Measurements from ENCODE around the gene PLEKHH3. TPM values are rescaled to one million over a fixed set of nuclear protein-coding genes. Genes with fewer than 3 reads are reported as not detected.
"Not testable (repeated sequence)": the region's sequence is repeated elsewhere in the genome, so short reads cannot be mapped to it uniquely, and the experiment has no call there.

The PLEKHH3 gene
- total RNA-seq, 2 donors from 2014 or later, result 0.73 TPM; not detected in 1

- ATAC-seq, result no peak
- peaks cover 23 to 29% of the 10 kb centered on the region in 2 donors for H3K4me1 Mint-ChIP-seq (ENCODE audit: low read depth in 2 of 2)
These were observed 3.4 kb downstream of the PLEKHH3 start for GRCh38 chr17:42673266-42673884.

DNA sequence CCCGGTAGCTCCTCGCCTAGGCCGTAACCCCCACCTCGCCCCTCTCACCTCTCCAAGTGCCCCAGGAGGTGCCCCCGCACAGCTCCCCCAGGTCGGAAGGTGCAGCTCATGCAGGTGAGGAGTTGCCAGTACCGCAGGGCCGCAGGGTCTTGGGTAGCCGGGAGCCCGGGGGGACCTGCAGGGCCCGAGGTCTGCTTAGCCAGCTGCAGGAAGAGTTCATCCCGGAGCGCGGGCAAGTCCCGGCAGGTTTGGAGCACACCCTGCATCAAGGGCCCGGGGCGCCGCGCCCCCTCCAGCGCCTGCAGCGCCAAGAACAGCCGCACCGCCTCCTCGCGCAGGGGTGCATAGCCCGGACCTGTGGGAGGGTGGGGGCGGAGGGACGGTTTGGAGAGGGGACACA is 4.8 kb downstream of the PLEKHH3 start:
- H3K9me3 Mint-ChIP-seq, result no peaks in the 10 kb centered on the region
- no peak overlapping the region for H3K4me3 Mint-ChIP-seq
- H3K4me1 Mint-ChIP-seq (ENCODE audit: low read depth in 2 of 2), result peaks cover 18 to 19% of the 10 kb centered on the region in 2 donors

More at GRCh38 chr17:42673266-42673884, 3.4 kb downstream of the PLEKHH3 start:
- Mint-ChIP-seq H3K9me3 (no peaks in the 10 kb centered on the region), H3K4me3 (no peak overlapping the region), H3K27me3 (peaks cover 23 to 26% of the 10 kb centered on the region in 2 donors), H3K27ac (no peak overlapping the region), H3K36me3 (no peaks in the 10 kb centered on the region)
- no peak for DNase-seq (ENCODE audit: low spot score)

DNA sequence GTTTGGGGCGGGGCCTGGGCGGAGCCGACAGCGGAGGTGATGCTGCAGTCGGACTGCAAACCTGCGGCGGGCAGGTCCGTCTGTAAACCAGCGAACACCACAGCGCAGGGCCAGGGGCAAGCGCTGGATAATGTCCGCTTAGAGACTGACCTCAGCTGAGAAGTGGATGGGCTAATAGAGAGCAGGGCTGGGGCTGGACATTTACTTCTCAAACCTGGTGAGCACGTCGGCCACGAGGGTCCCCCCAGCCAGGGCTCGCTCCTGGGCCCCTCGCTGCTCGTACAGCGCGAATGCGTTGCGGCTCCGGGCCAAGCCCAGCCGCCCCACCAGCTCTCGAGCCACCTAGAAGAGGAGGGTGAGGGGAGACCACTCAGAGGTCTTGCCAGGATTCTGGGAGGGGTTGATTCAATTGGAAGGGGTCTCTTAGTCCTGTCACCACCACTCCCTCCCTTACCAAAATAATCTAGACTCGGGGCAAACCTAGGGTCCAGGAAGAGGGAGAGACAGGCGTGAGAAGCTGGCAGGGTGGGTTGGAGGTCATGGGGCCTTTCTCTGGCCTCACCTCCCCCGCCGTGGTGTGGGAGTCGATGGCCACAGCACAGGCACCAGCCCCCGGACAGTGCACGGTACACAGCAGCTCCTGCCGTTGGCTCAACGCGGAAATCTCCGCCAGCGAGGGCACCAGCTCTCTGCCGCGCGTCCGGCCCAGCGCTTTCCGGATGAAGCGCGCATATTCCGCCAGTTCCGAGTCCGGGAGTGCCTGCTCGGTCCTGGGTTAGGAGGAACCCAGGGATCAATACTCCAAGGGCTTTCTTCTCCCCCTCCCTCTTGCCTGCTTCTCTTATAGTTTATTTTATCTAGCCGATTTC is 5.8 kb downstream of the PLEKHH3 start:
- DNase-seq (ENCODE audit: low spot score) (no peak), ATAC-seq (no peak)
- peak overlapping the region; percentile 63 for H3K4me3 Mint-ChIP-seq
- H3K36me3 Mint-ChIP-seq, result no peaks in the 10 kb centered on the region
- H3K9me3 Mint-ChIP-seq, result no peaks in the 10 kb centered on the region
- peaks cover 16 to 23% of the 10 kb centered on the region in 2 donors for H3K27me3 Mint-ChIP-seq
- peaks cover 15 to 16% of the 10 kb centered on the region in 2 donors for H3K4me1 Mint-ChIP-seq (ENCODE audit: low read depth in 2 of 2)
- no peak overlapping the region for H3K27ac Mint-ChIP-seq

More for the DNA sequence above, 4.8 kb downstream of the PLEKHH3 start:
- DNase-seq (ENCODE audit: low spot score) (no peak), ATAC-seq (no peak)
- H3K27me3 Mint-ChIP-seq, result peaks cover 20 to 25% of the 10 kb centered on the region in 2 donors
- no peaks in the 10 kb centered on the region for H3K36me3 Mint-ChIP-seq
- no peak overlapping the region for H3K27ac Mint-ChIP-seq

- ATAC-seq (peak; percentile 61 to 77), DNase-seq (ENCODE audit: low spot score) (no peak)
- Mint-ChIP-seq H3K36me3 (no peaks in the 10 kb centered on the region), H3K9me3 (no peaks in the 10 kb centered on the region), H3K4me1 (ENCODE audit: low read depth in 2 of 2) (peaks cover 15 to 16% of the 10 kb centered on the region in 2 donors), H3K27ac (no peak overlapping the region), H3K4me3 (peak overlapping the region; percentile 63), H3K27me3 (peaks cover 16 to 23% of the 10 kb centered on the region in 2 donors)
These were observed 6.6 kb downstream of the PLEKHH3 start for GRCh38 chr17:42669977-42670788.

DNA sequence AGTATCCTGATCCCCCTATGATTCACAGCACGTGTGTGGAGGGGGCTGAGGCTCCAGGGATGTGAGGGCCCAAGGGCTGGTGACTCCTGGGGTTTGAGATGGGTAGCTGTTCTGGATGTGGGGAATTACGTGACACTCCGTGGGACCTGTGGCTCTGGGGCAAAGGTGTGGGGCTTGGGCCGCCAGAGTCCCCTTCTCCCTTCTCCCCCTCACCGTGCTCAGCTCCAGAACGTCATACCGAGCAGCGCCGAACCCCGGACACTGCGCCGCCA is 7.2 kb downstream of the PLEKHH3 start:
- Mint-ChIP-seq H3K27me3 (peaks cover 16 to 21% of the 10 kb centered on the region in 2 donors), H3K4me3 (no peak overlapping the region), H3K36me3 (no peaks in the 10 kb centered on the region)

DNA sequence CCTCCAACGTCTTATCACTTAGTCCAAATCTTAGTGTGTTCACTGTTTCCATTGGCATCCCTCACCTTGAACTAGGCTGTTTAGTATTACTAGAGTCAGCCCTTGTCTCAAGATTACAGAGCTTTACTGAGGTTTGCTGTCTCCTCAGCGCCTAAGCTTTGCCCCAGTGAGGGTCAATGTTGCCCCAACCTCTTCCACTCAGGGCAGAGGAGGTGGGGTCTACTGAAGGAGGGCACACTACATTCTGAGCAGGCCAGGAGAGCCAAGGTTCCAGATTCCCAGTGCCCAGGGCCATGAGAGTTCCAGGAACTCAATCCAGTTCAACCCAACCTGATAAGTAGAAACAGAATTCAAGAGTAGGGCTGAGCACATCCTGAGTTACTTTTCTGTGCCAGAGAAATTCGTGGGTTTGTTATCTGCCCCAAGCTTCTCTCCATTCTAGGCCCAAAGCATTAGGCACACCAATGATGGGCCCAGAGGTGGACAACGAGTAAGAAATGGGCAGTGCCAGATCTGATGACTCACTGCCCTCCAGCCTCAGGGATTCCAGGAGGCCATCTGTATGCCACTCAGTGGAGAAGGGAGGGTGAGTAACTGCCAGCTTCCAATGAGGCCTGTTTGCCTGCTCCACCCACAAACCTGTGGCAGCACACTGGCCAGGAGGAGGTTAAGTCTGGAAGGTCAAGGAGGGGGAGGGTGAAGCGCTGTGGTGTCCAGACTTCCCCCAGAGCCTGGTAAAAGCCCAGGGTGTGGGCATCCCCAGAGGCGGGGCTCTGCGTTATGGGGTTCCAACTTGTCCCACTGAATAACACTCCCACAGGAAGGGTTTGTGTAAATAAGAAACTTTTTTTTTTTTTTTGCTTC is 9.5 kb downstream of the PLEKHH3 start:
- ATAC-seq, result no peak

More for the DNA sequence above, 7.2 kb downstream of the PLEKHH3 start:
- Mint-ChIP-seq H3K27ac (no peak overlapping the region), H3K9me3 (no peaks in the 10 kb centered on the region), H3K4me1 (ENCODE audit: low read depth in 2 of 2) (peaks cover 14 to 15% of the 10 kb centered on the region in 2 donors)
- DNase-seq (ENCODE audit: low spot score) (no peak), ATAC-seq (no peak)

GRCh38 chr17:42666126-42666525 is 10.7 kb downstream of the PLEKHH3 start:
- not testable (repeated sequence) for H3K4me3 Mint-ChIP-seq; DNase-seq (ENCODE audit: low spot score); H3K36me3 Mint-ChIP-seq; H3K4me1 Mint-ChIP-seq (ENCODE audit: low read depth in 2 of 2); H3K9me3 Mint-ChIP-seq; ATAC-seq; H3K27ac Mint-ChIP-seq
- H3K27me3 Mint-ChIP-seq, result peaks cover 7 to 11% of the 10 kb centered on the region in 2 donors

More for the DNA sequence above, 9.5 kb downstream of the PLEKHH3 start:
- H3K36me3 Mint-ChIP-seq, result no peaks in the 10 kb centered on the region
- H3K27me3 Mint-ChIP-seq, result peaks cover 16% of the 10 kb centered on the region in 2 donors
- no peaks in the 10 kb centered on the region for H3K9me3 Mint-ChIP-seq
- H3K4me1 Mint-ChIP-seq (ENCODE audit: low read depth in 2 of 2), result peaks cover 8 to 15% of the 10 kb centered on the region in 2 donors
- H3K27ac Mint-ChIP-seq, result no peak overlapping the region
- DNase-seq (ENCODE audit: low spot score), result no peak
- no peak overlapping the region for H3K4me3 Mint-ChIP-seq

GRCh38 chr17:42665581-42666001 is 11.2 kb downstream of the PLEKHH3 start:
- DNase-seq (ENCODE audit: low spot score), result no peak
- no peak overlapping the region for H3K27ac Mint-ChIP-seq

GRCh38 chr17:42660692-42661345 is 16.0 kb downstream of the PLEKHH3 start:
- Mint-ChIP-seq H3K4me1 (ENCODE audit: low read depth in 2 of 2) (peaks cover 11 to 17% of the 10 kb centered on the region in 2 donors), H3K27ac (no peak overlapping the region), H3K4me3 (no peak overlapping the region), H3K36me3 (no peaks in the 10 kb centered on the region), H3K27me3 (peaks cover 0 to 4% of the 10 kb centered on the region in 2 donors), H3K9me3 (no peaks in the 10 kb centered on the region)
- ATAC-seq (no peak), DNase-seq (ENCODE audit: low spot score) (no peak)

More at GRCh38 chr17:42665581-42666001, 11.2 kb downstream of the PLEKHH3 start:
- no peaks in the 10 kb centered on the region for H3K9me3 Mint-ChIP-seq
- no peaks in the 10 kb centered on the region for H3K36me3 Mint-ChIP-seq
- ATAC-seq, result no peak
- H3K4me3 Mint-ChIP-seq, result no peak overlapping the region
- H3K4me1 Mint-ChIP-seq (ENCODE audit: low read depth in 2 of 2), result peaks cover 3 to 9% of the 10 kb centered on the region in 2 donors
- peaks cover 6 to 11% of the 10 kb centered on the region in 2 donors for H3K27me3 Mint-ChIP-seq

DNA sequence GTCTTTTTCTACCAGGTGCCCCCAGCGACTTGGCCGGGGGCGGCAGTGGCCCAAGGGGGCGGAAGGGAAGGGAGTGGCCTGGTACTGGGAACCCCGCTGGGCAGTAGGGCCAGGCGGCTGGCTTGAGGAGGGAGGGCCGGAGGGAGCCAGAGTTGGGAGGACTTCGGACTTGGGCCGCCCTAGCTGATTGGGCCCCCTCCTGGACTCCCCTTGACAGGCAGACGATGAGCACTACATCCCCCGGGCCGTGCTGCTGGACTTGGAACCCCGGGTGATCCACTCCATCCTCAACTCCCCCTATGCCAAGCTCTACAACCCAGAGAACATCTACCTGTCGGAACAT is 16.9 kb downstream of the PLEKHH3 start:
- peak overlapping the region; percentile 8 for H3K4me3 Mint-ChIP-seq
- not testable (repeated sequence) for DNase-seq (ENCODE audit: low spot score); H3K9me3 Mint-ChIP-seq; H3K36me3 Mint-ChIP-seq; H3K27me3 Mint-ChIP-seq; H3K27ac Mint-ChIP-seq; ATAC-seq
- peaks cover 17 to 21% of the 10 kb centered on the region in 2 donors for H3K4me1 Mint-ChIP-seq (ENCODE audit: low read depth in 2 of 2)

GRCh38 chr17:42659079-42659931 is 17.5 kb downstream of the PLEKHH3 start, which contains the start of gene TUBG2:
Gene TUBG2, plus strand, starts transcription at chr17:42659284. Its CDS starts 220 bp downstream, at chr17:42659504.
- H3K27me3 Mint-ChIP-seq, result peaks cover 0 to 13% of the 10 kb centered on the region in 2 donors
- peak within 1 kb of the TSS; percentile 27 to 35 for H3K27ac Mint-ChIP-seq
- H3K4me3 Mint-ChIP-seq, result peak within 1 kb of the TSS; percentile 85
- no peaks in the 10 kb centered on the region for H3K36me3 Mint-ChIP-seq
- DNase-seq (ENCODE audit: low spot score) (peak; percentile 79), ATAC-seq (peak; percentile 83 to 90)
- peaks cover 17 to 21% of the 10 kb centered on the region in 2 donors for H3K4me1 Mint-ChIP-seq (ENCODE audit: low read depth in 2 of 2)
- H3K9me3 Mint-ChIP-seq, result no peaks in the 10 kb centered on the region
